ENCODE data around the gene TM4SF4. TPM values are rescaled to one million over a fixed set of nuclear protein-coding genes. Genes with fewer than 3 reads are reported as not detected.
"Not testable (repeated sequence)": the region's sequence is repeated elsewhere in the genome, so short reads cannot be mapped to it uniquely, and the experiment has no call there.

Gene TM4SF4
- polyA plus RNA-seq, 3 donors: 0.08 TPM; not detected in 2

DNA sequence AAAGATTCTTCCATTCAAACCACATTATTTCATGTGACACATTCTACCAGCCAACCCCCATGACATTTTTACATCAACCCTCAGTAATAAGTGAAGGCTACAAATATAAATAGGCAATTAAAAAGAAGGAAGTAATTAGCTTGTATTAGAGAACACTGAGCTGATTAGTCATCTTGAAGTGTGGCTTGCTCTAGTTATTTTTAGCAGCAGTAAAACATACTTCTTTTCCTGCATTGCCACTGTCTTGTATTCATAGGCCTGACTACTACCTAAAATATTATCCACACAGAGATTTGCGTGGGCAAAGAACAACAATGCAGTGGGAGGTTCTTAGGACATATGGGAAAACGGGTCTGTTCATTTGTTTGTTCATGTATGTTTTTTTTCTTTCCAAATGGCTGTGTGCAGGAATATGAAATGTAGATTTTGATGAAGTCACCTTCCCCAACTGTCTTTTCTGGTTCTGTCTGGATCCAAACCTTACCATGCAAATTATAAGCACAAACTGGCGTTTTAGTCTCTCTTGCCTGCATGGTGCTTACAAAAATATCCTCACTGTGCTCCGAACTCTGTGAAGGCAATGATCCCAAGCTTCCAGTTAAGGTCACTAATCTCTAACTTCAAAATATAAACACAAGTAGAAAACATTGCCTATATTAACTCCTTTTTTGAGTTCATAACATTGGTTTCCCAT is 31.5 kb upstream of the TM4SF4 start:
- H3K27ac ChIP-seq (ENCODE audit: low read depth in 1 of 2, low read length in 2 of 2): peak overlapping the region in 1 of 2 donors; percentile 52
- WGBS (ENCODE audit: insufficient coverage): 50% methylated on average over 3 of the region's 4 CpGs
- no peaks in the 10 kb centered on the region for H3K27me3 ChIP-seq (ENCODE audit: control insufficient read depth in 2 of 2, insufficient read depth in 2 of 2, low read length in 2 of 2)
- no peaks in the 10 kb centered on the region for H3K36me3 ChIP-seq (replicated peaks in 1 of 2; ENCODE audit: control insufficient read depth in 1 of 2, insufficient read depth in 2 of 2, low read length in 2 of 2)
- H3K9me3 Mint-ChIP-seq: no peaks in the 10 kb centered on the region
- no peak overlapping the region for H2AFZ ChIP-seq (ENCODE audit: insufficient read depth, low read depth, low read length, poor library complexity, severe bottlenecking)
- H3K4me1 ChIP-seq (ENCODE audit: control insufficient read depth in 1 of 2, insufficient read depth in 2 of 2, low read length in 2 of 2): peaks cover 29 to 47% of the 10 kb centered on the region in 2 donors
- H3K4me1 Mint-ChIP-seq: peaks cover 46% of the 10 kb centered on the region
- peak overlapping the region in 1 of 3 experiments; percentile 43 for H3K4me3 ChIP-seq (replicated peaks in 1 of 3; ENCODE audit: low read depth in 2 of 3, low read length in 3 of 3)
- H3K4me3 Mint-ChIP-seq: peak overlapping the region in 1 of 2 donors; percentile 68
- no peaks in the 10 kb centered on the region for H3K79me2 ChIP-seq (ENCODE audit: insufficient read depth, low read length)
- intact Hi-C loops (cut with micrococcal nuclease): loop anchor here in 1 of 2 donors (10.0 kb wide), 2 partner anchors 48 to 52 kb away; no protein-coding TSS in a partner anchor
- H3K36me3 Mint-ChIP-seq: peaks cover 0 to 1% of the 10 kb centered on the region in 2 donors
- DNase-seq: peak; percentile 12 to 58 (median 46)
- H4K20me1 ChIP-seq (ENCODE audit: insufficient read depth, low read length): no peaks in the 10 kb centered on the region
- TF ChIP-seq, protein P1, sequence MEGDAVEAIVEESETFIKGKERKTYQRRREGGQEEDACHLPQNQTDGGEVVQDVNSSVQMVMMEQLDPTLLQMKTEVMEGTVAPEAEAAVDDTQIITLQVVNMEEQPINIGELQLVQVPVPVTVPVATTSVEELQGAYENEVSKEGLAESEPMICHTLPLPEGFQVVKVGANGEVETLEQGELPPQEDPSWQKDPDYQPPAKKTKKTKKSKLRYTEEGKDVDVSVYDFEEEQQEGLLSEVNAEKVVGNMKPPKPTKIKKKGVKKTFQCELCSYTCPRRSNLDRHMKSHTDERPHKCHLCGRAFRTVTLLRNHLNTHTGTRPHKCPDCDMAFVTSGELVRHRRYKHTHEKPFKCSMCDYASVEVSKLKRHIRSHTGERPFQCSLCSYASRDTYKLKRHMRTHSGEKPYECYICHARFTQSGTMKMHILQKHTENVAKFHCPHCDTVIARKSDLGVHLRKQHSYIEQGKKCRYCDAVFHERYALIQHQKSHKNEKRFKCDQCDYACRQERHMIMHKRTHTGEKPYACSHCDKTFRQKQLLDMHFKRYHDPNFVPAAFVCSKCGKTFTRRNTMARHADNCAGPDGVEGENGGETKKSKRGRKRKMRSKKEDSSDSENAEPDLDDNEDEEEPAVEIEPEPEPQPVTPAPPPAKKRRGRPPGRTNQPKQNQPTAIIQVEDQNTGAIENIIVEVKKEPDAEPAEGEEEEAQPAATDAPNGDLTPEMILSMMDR (IDR thresholded peaks at IDR 0.05): no peak
- no peaks in the 10 kb centered on the region for H3K27me3 Mint-ChIP-seq (ENCODE audit: low read depth in 3 of 3)
- H3K9ac ChIP-seq (ENCODE audit: insufficient read depth, low read length, poor library complexity, severe bottlenecking): no peak overlapping the region
- H3K27ac Mint-ChIP-seq: peak overlapping the region; percentile 19 to 69 (median 51)
- H3K4me2 ChIP-seq (replicated peaks; ENCODE audit: extremely low read depth, low read length, poor library complexity, severe bottlenecking): peak overlapping the region; percentile 60
- H3K9me3 ChIP-seq (replicated peaks in 1 of 2; ENCODE audit: control insufficient read depth in 1 of 2, insufficient read depth in 1 of 2, low read length in 2 of 2): no peaks in the 10 kb centered on the region

DNA sequence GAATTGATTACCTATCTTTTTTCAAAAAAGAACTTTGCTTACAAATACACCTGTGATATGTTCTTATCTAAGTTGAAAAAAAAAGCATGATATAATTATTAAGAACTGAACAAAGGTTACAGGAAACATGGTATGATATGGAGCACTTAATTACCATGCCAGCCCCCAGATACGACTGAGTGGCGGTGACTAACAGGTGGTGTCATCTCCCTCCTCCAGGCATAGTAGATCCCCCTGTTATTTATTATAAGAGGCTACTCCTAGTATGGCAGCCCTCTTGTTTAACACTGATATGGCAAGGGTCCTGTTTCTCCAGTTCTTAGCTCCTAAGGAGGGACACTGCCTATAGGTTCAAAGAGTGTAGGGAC is 31.0 kb upstream of the TM4SF4 start:
- Mint-ChIP-seq H3K4me3 (no peak overlapping the region), H3K36me3 (peaks cover 0 to 1% of the 10 kb centered on the region in 2 donors), H3K27me3 (ENCODE audit: low read depth in 3 of 3) (no peaks in the 10 kb centered on the region), H3K4me1 (peaks cover 51% of the 10 kb centered on the region), H3K9me3 (no peaks in the 10 kb centered on the region), H3K27ac (peak overlapping the region in 4 of 7 donors; percentile 19 to 51 (median 36))
- H3K9ac ChIP-seq (ENCODE audit: insufficient read depth, low read length, poor library complexity, severe bottlenecking): no peak overlapping the region
- no peaks in the 10 kb centered on the region for H3K9me3 ChIP-seq (replicated peaks in 1 of 2; ENCODE audit: control insufficient read depth in 1 of 2, insufficient read depth in 1 of 2, low read length in 2 of 2)
- no peak overlapping the region for H2AFZ ChIP-seq (ENCODE audit: insufficient read depth, low read depth, low read length, poor library complexity, severe bottlenecking)
- H4K20me1 ChIP-seq (ENCODE audit: insufficient read depth, low read length): no peaks in the 10 kb centered on the region
- intact Hi-C loops (cut with micrococcal nuclease): loop anchor here in 1 of 2 donors (10.0 kb wide), 2 partner anchors 49 to 51 kb away; no protein-coding TSS in a partner anchor
- H3K4me3 ChIP-seq (replicated peaks in 1 of 3; ENCODE audit: low read depth in 2 of 3, low read length in 3 of 3): peak overlapping the region in 1 of 3 experiments; percentile 43
- no peak for DNase-seq
- H3K4me1 ChIP-seq (ENCODE audit: control insufficient read depth in 1 of 2, insufficient read depth in 2 of 2, low read length in 2 of 2): peaks cover 33 to 52% of the 10 kb centered on the region in 2 donors
- no peaks in the 10 kb centered on the region for H3K27me3 ChIP-seq (ENCODE audit: control insufficient read depth in 2 of 2, insufficient read depth in 2 of 2, low read length in 2 of 2)
- TF ChIP-seq, protein P1 (IDR thresholded peaks at IDR 0.05): no peak
- H3K79me2 ChIP-seq (ENCODE audit: insufficient read depth, low read length): no peaks in the 10 kb centered on the region
- peak overlapping the region; percentile 60 for H3K4me2 ChIP-seq (replicated peaks; ENCODE audit: extremely low read depth, low read length, poor library complexity, severe bottlenecking)
- peak overlapping the region in 1 of 2 donors; percentile 52 for H3K27ac ChIP-seq (ENCODE audit: low read depth in 1 of 2, low read length in 2 of 2)
- H3K36me3 ChIP-seq (replicated peaks in 1 of 2; ENCODE audit: control insufficient read depth in 1 of 2, insufficient read depth in 2 of 2, low read length in 2 of 2): no peaks in the 10 kb centered on the region
- no CpG with 5 or more reads among the region's 2 CpGs for WGBS (ENCODE audit: insufficient coverage)

DNA sequence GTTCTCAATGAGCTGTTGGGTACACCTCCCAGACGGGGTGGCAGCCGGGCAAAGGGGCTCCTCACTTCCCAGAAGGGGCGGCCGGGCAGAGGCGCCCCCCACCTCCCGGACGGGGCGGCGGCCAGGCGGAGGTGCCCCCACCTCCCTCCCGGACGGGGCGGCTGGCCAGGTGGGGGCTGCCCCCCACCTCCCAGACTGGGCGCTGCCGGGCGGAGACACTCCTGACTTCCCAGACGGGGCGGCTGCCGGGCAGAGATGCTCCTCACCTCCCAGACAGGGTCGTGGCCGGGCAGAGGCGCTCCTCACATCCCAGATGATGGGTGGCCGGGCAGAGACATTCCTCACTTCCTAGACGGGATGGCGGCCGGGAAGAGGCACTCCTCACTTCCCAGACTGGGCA is 29.6 kb upstream of the TM4SF4 start:
- H3K27ac Mint-ChIP-seq; H3K4me3 ChIP-seq (replicated peaks in 1 of 3; ENCODE audit: low read depth in 2 of 3, low read length in 3 of 3); H4K20me1 ChIP-seq (ENCODE audit: insufficient read depth, low read length); H3K36me3 ChIP-seq (replicated peaks in 1 of 2; ENCODE audit: control insufficient read depth in 1 of 2, insufficient read depth in 2 of 2, low read length in 2 of 2); H3K4me3 Mint-ChIP-seq; H3K9me3 Mint-ChIP-seq; H3K9ac ChIP-seq (ENCODE audit: insufficient read depth, low read length, poor library complexity, severe bottlenecking); H3K27me3 ChIP-seq (ENCODE audit: control insufficient read depth in 2 of 2, insufficient read depth in 2 of 2, low read length in 2 of 2); H3K27me3 Mint-ChIP-seq (ENCODE audit: low read depth in 3 of 3); DNase-seq; H3K79me2 ChIP-seq (ENCODE audit: insufficient read depth, low read length); H3K36me3 Mint-ChIP-seq; H3K4me2 ChIP-seq (replicated peaks; ENCODE audit: extremely low read depth, low read length, poor library complexity, severe bottlenecking); H3K9me3 ChIP-seq (replicated peaks in 1 of 2; ENCODE audit: control insufficient read depth in 1 of 2, insufficient read depth in 1 of 2, low read length in 2 of 2); H3K27ac ChIP-seq (ENCODE audit: low read depth in 1 of 2, low read length in 2 of 2); H2AFZ ChIP-seq (ENCODE audit: insufficient read depth, low read depth, low read length, poor library complexity, severe bottlenecking): not testable (repeated sequence)
- peaks cover 64% of the 10 kb centered on the region for H3K4me1 Mint-ChIP-seq
- intact Hi-C loops (cut with micrococcal nuclease): loop anchor here in 1 of 2 donors (10.0 kb wide), 2 partner anchors 50 kb away; no protein-coding TSS in a partner anchor
- H3K4me1 ChIP-seq (ENCODE audit: control insufficient read depth in 1 of 2, insufficient read depth in 2 of 2, low read length in 2 of 2): peaks cover 46 to 65% of the 10 kb centered on the region in 2 donors
- WGBS (ENCODE audit: insufficient coverage): 98% methylated on average over 7 of the region's 26 CpGs
